ENCODE results near the gene CERT1. TPM values are rescaled to one million over a fixed set of nuclear protein-coding genes. Genes with fewer than 3 reads are reported as not detected.

CERT1 gene
- total RNA-seq, 5 donors from 2014 or later (not counting 1 experiment from before 2014, with no cell fraction given) = 35.7 to 39.4 (median 38.0) TPM

DNA sequence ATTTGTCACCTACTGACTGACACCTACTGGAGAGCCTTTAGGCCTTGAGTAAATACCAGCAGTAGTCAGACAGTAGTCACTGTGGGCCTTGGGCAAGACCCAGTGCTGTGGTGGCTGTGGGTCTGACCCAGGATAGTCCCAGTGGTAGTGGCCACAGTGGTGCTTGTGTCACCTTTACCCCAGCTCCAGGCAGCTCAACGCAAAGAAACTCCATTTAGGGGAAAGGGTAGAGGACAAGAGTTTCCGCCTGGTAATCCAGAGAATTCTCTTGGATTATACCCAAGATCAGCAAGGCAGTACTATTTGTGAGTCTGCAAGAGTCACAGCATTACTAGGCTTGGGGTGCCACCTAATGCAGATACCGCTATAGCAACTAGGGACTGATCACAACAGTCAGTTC, 28.9 kb downstream of the CERT1 start:
- ATAC-seq (replicated peaks in 1 of 4) (no peak), DNase-seq (no peak)
- Histone ChIP-seq H3K27me3 (replicated peaks in 1 of 2; ENCODE audit: control insufficient read depth in 2 of 2, extremely low read depth in 1 of 2, insufficient read depth in 2 of 2, low read length in 1 of 2) (no peaks in the 10 kb centered on the region), H3K4me1 (ENCODE audit: control insufficient read depth in 1 of 2, extremely low read depth in 1 of 2, insufficient read depth in 2 of 2, low read length in 2 of 2) (peaks cover 0 to 2% of the 10 kb centered on the region in 2 experiments), H3K4me3 (ENCODE audit: control insufficient read depth in 1 of 2, extremely low read depth in 1 of 2, low read length in 1 of 2) (no peak overlapping the region), H3K9me3 (peaks cover 2% of the 10 kb centered on the region), H3K36me3 (ENCODE audit: control insufficient read depth in 2 of 2, extremely low read depth in 1 of 2, insufficient read depth in 1 of 2, low read length in 1 of 2) (no peaks in the 10 kb centered on the region), H3K27ac (ENCODE audit: low read length) (no peak overlapping the region)
- Mint-ChIP-seq H3K4me1 (peaks cover 51 to 66% (median 59%) of the 10 kb centered on the region in 3 donors), H3K36me3 (peaks cover 68% of the 10 kb centered on the region), H3K4me3 (no peak overlapping the region), H3K27me3 (no peaks in the 10 kb centered on the region), H3K27ac (no peak overlapping the region), H3K9me3 (peaks cover 25 to 42% (median 27%) of the 10 kb centered on the region in 3 donors)
- WGBS (ENCODE audit: insufficient coverage) = 100% methylated on average over 2 of the region's 3 CpGs
- ChIA-PET CTCF (no interaction called here), POLR2A (no interaction called here)

GRCh38 chr5:75481024-75481423, 30.4 kb downstream of the CERT1 start:
- H3K27ac Mint-ChIP-seq = no peak overlapping the region
- H3K36me3 Mint-ChIP-seq = peaks cover 64% of the 10 kb centered on the region
- no peak overlapping the region for H3K4me3 ChIP-seq (ENCODE audit: control insufficient read depth in 1 of 2, extremely low read depth in 1 of 2, low read length in 1 of 2)

GRCh38 chr5:75475364-75475763, 36.1 kb downstream of the CERT1 start:
- H3K4me3 Mint-ChIP-seq = no peak overlapping the region
- Histone ChIP-seq H3K36me3 (ENCODE audit: control insufficient read depth in 2 of 2, extremely low read depth in 1 of 2, insufficient read depth in 1 of 2, low read length in 1 of 2) (no peaks in the 10 kb centered on the region), H3K4me1 (ENCODE audit: control insufficient read depth in 1 of 2, extremely low read depth in 1 of 2, insufficient read depth in 2 of 2, low read length in 2 of 2) (peaks cover 0 to 2% of the 10 kb centered on the region in 2 experiments), H3K4me3 (ENCODE audit: control insufficient read depth in 1 of 2, extremely low read depth in 1 of 2, low read length in 1 of 2) (no peak overlapping the region), H3K27ac (ENCODE audit: low read length) (no peak overlapping the region), H3K9me3 (no peaks in the 10 kb centered on the region), H3K27me3 (replicated peaks in 1 of 2; ENCODE audit: control insufficient read depth in 2 of 2, extremely low read depth in 1 of 2, insufficient read depth in 2 of 2, low read length in 1 of 2) (no peaks in the 10 kb centered on the region)
- H3K36me3 Mint-ChIP-seq = peaks cover 57% of the 10 kb centered on the region
- no peak overlapping the region for H3K27ac Mint-ChIP-seq
- WGBS (ENCODE audit: insufficient coverage) = 100% methylated on average over 1 of the region's 4 CpGs
- ChIA-PET POLR2A (no interaction called here), CTCF (no interaction called here)
- H3K9me3 Mint-ChIP-seq = peaks cover 6 to 17% (median 14%) of the 10 kb centered on the region in 3 donors
- DNase-seq (no peak), ATAC-seq (replicated peaks in 1 of 4) (no peak)
- H3K4me1 Mint-ChIP-seq = peaks cover 29 to 47% (median 40%) of the 10 kb centered on the region in 3 donors
- H3K27me3 Mint-ChIP-seq = no peaks in the 10 kb centered on the region

More at GRCh38 chr5:75481024-75481423, 30.4 kb downstream of the CERT1 start:
- Histone ChIP-seq H3K36me3 (ENCODE audit: control insufficient read depth in 2 of 2, extremely low read depth in 1 of 2, insufficient read depth in 1 of 2, low read length in 1 of 2) (no peaks in the 10 kb centered on the region), H3K27ac (ENCODE audit: low read length) (no peak overlapping the region), H3K9me3 (peaks cover under 1% of the 10 kb centered on the region), H3K4me1 (ENCODE audit: control insufficient read depth in 1 of 2, extremely low read depth in 1 of 2, insufficient read depth in 2 of 2, low read length in 2 of 2) (peaks cover 0 to 2% of the 10 kb centered on the region in 2 experiments), H3K27me3 (replicated peaks in 1 of 2; ENCODE audit: control insufficient read depth in 2 of 2, extremely low read depth in 1 of 2, insufficient read depth in 2 of 2, low read length in 1 of 2) (no peaks in the 10 kb centered on the region)
- 100% methylated on average over 3 of the region's 4 CpGs for WGBS (ENCODE audit: insufficient coverage)
- ATAC-seq (replicated peaks in 1 of 4) (no peak), DNase-seq (no peak)
- Mint-ChIP-seq H3K4me3 (no peak overlapping the region), H3K27me3 (no peaks in the 10 kb centered on the region), H3K9me3 (peaks cover 14 to 28% (median 20%) of the 10 kb centered on the region in 3 donors), H3K4me1 (peaks cover 55 to 65% (median 63%) of the 10 kb centered on the region in 3 donors)
- POLR2A ChIA-PET = no interaction called here
- CTCF ChIA-PET = no interaction called here

GRCh38 chr5:75473463-75473862, 38.0 kb downstream of the CERT1 start:
- no peak for ATAC-seq (replicated peaks in 1 of 4)
- DNase-seq = no peak
- ChIA-PET POLR2A (no interaction called here), CTCF (no interaction called here)
- H3K27me3 Mint-ChIP-seq = no peaks in the 10 kb centered on the region
- H3K27ac Mint-ChIP-seq = no peak overlapping the region
- Histone ChIP-seq H3K9me3 (peaks cover 10% of the 10 kb centered on the region), H3K27ac (ENCODE audit: low read length) (no peak overlapping the region), H3K36me3 (ENCODE audit: control insufficient read depth in 2 of 2, extremely low read depth in 1 of 2, insufficient read depth in 1 of 2, low read length in 1 of 2) (no peaks in the 10 kb centered on the region), H3K4me3 (ENCODE audit: control insufficient read depth in 1 of 2, extremely low read depth in 1 of 2, low read length in 1 of 2) (no peak overlapping the region), H3K4me1 (ENCODE audit: control insufficient read depth in 1 of 2, extremely low read depth in 1 of 2, insufficient read depth in 2 of 2, low read length in 2 of 2) (peaks cover 0 to under 1% of the 10 kb centered on the region in 2 experiments), H3K27me3 (replicated peaks in 1 of 2; ENCODE audit: control insufficient read depth in 2 of 2, extremely low read depth in 1 of 2, insufficient read depth in 2 of 2, low read length in 1 of 2) (no peaks in the 10 kb centered on the region)
- no CpG with 5 or more reads among the region's 2 CpGs for WGBS (ENCODE audit: insufficient coverage)
- H3K4me1 Mint-ChIP-seq = peaks cover 20 to 34% (median 29%) of the 10 kb centered on the region in 3 donors
- no peak overlapping the region for H3K4me3 Mint-ChIP-seq
- peaks cover 20 to 32% (median 22%) of the 10 kb centered on the region in 3 donors for H3K9me3 Mint-ChIP-seq
- peaks cover 62% of the 10 kb centered on the region for H3K36me3 Mint-ChIP-seq

DNA sequence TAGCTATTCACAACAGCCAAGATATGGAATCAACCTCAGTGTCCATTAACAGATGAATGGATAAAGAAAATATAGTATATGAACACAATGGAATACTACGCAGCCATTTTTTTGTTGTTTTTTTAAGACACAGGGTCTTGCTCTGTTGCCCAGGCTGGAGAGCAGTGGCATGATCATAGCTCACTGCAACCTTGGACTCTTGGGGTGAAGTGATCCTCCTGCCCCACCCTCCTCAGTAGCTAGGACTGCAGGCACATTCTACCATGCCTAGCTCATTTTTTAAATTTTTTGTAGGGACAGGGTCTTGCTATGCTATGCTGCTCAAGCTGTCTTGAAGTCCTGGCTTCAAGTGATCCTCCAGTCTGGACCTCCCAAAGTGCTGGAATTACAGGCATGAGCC, 38.5 kb downstream of the CERT1 start:
- peaks cover 21 to 36% (median 22%) of the 10 kb centered on the region in 3 donors for H3K9me3 Mint-ChIP-seq

GRCh38 chr5:75471193-75471592, 40.2 kb downstream of the CERT1 start:
- POLR2A ChIA-PET = interaction anchor here in 1 of 2 donors (0.6 kb wide), 1 partner anchor 666 kb away, joined by 4 read pairs; no protein-coding TSS in a partner anchor
- peaks cover 21 to 38% (median 22%) of the 10 kb centered on the region in 3 donors for H3K9me3 Mint-ChIP-seq
- ATAC-seq (replicated peaks in 1 of 4) = no peak

More for the DNA sequence above, 38.5 kb downstream of the CERT1 start:
- Mint-ChIP-seq H3K27me3 (no peaks in the 10 kb centered on the region), H3K4me1 (peaks cover 18 to 31% (median 24%) of the 10 kb centered on the region in 3 donors), H3K36me3 (peaks cover 64% of the 10 kb centered on the region), H3K27ac (no peak overlapping the region), H3K4me3 (no peak overlapping the region)
- ChIA-PET CTCF (no interaction called here), POLR2A (no interaction called here)
- Histone ChIP-seq H3K9me3 (peaks cover 10% of the 10 kb centered on the region), H3K4me3 (ENCODE audit: control insufficient read depth in 1 of 2, extremely low read depth in 1 of 2, low read length in 1 of 2) (no peak overlapping the region), H3K36me3 (ENCODE audit: control insufficient read depth in 2 of 2, extremely low read depth in 1 of 2, insufficient read depth in 1 of 2, low read length in 1 of 2) (no peaks in the 10 kb centered on the region), H3K4me1 (ENCODE audit: control insufficient read depth in 1 of 2, extremely low read depth in 1 of 2, insufficient read depth in 2 of 2, low read length in 2 of 2) (no peaks in the 10 kb centered on the region), H3K27ac (ENCODE audit: low read length) (no peak overlapping the region), H3K27me3 (replicated peaks in 1 of 2; ENCODE audit: control insufficient read depth in 2 of 2, extremely low read depth in 1 of 2, insufficient read depth in 2 of 2, low read length in 1 of 2) (no peaks in the 10 kb centered on the region)
- ATAC-seq (replicated peaks in 1 of 4) = no peak
- WGBS (ENCODE audit: insufficient coverage) = no CpG with 5 or more reads among the region's 1 CpG
- DNase-seq = no peak

More at GRCh38 chr5:75471193-75471592, 40.2 kb downstream of the CERT1 start:
- H3K36me3 Mint-ChIP-seq = peaks cover 67% of the 10 kb centered on the region
- CTCF ChIA-PET = no interaction called here
- WGBS (ENCODE audit: insufficient coverage) = 100% methylated on average over 1 of the region's 2 CpGs
- peaks cover 16 to 30% (median 20%) of the 10 kb centered on the region in 3 donors for H3K4me1 Mint-ChIP-seq
- Histone ChIP-seq H3K36me3 (ENCODE audit: control insufficient read depth in 2 of 2, extremely low read depth in 1 of 2, insufficient read depth in 1 of 2, low read length in 1 of 2) (no peaks in the 10 kb centered on the region), H3K27me3 (replicated peaks in 1 of 2; ENCODE audit: control insufficient read depth in 2 of 2, extremely low read depth in 1 of 2, insufficient read depth in 2 of 2, low read length in 1 of 2) (no peaks in the 10 kb centered on the region), H3K4me1 (ENCODE audit: control insufficient read depth in 1 of 2, extremely low read depth in 1 of 2, insufficient read depth in 2 of 2, low read length in 2 of 2) (peaks cover 0 to 4% of the 10 kb centered on the region in 2 experiments), H3K4me3 (ENCODE audit: control insufficient read depth in 1 of 2, extremely low read depth in 1 of 2, low read length in 1 of 2) (no peak overlapping the region), H3K27ac (ENCODE audit: low read length) (no peak overlapping the region), H3K9me3 (peaks cover 10% of the 10 kb centered on the region)
- H3K27ac Mint-ChIP-seq = no peak overlapping the region
- H3K27me3 Mint-ChIP-seq = no peaks in the 10 kb centered on the region
- no peak for DNase-seq
- H3K4me3 Mint-ChIP-seq = no peak overlapping the region
